Measurements from ENCODE around the gene DYRK2. TPM values are rescaled to one million over a fixed set of nuclear protein-coding genes. Genes with fewer than 3 reads are reported as not detected.

DYRK2 gene
- total and polyA plus RNA-seq, 2 donors (not counting 3 experiments of a cell fraction or from before 2014, with no cell fraction given): 4.5 to 11.0 TPM

- no peak overlapping the region for H3K9ac ChIP-seq (replicated peaks; ENCODE audit: extremely low read depth, insufficient read depth, low read length)
- no peak for FAIRE-seq
- no TSS peak for BruUV-seq (replicated peaks)
These were observed 49.4 kb downstream of the DYRK2 start for GRCh38 chr12:67697967-67698366.

GRCh38 chr12:67698672-67699581, 50.4 kb downstream of the DYRK2 start:
- CTCF ChIA-PET: no interaction called here
- Histone ChIP-seq H2AFZ (ENCODE audit: low read depth, low read length) (no peak overlapping the region), H3K4me1 (ENCODE audit: control insufficient read depth, extremely low read depth, insufficient read depth, low read length) (no peaks in the 10 kb centered on the region), H3K27ac (ENCODE audit: insufficient read depth, low read depth, low read length) (no peak overlapping the region), H3K27me3 (ENCODE audit: control insufficient read depth in 2 of 2, insufficient read depth in 2 of 2, low read length in 2 of 2) (peaks cover 16 to 36% of the 10 kb centered on the region in 2 experiments), H3K4me3 (replicated peaks in 1 of 3; ENCODE audit: insufficient read depth in 1 of 3, low read depth in 1 of 3, low read length in 3 of 3) (no peak overlapping the region), H4K20me1 (replicated peaks; ENCODE audit: control insufficient read depth, extremely low read depth, insufficient read depth, low read length) (no peaks in the 10 kb centered on the region), H3K36me3 (ENCODE audit: control insufficient read depth in 2 of 2, extremely low read depth in 1 of 2, insufficient read depth in 2 of 2, low read length in 2 of 2) (no peaks in the 10 kb centered on the region), H3K9me3 (replicated peaks; ENCODE audit: control insufficient read depth, insufficient read depth, low read length) (no peaks in the 10 kb centered on the region), H3K9ac (replicated peaks; ENCODE audit: extremely low read depth, insufficient read depth, low read length) (no peak overlapping the region), H3K9me1 (replicated peaks; ENCODE audit: control insufficient read depth, extremely low read depth, insufficient read depth, low read length) (no peaks in the 10 kb centered on the region), H3K79me2 (ENCODE audit: control insufficient read depth, insufficient read depth, low read length) (no peaks in the 10 kb centered on the region), H3K4me2 (ENCODE audit: insufficient read depth, low read length) (no peak overlapping the region)
- FAIRE-seq (no peak), DNase-seq (ENCODE audit: low read depth, low spot score) (no peak)
- POLR2A ChIA-PET: no interaction called here
- intact Hi-C loops (cut with micrococcal nuclease): no loop called here
- TF ChIP-seq POLR2A (IDR thresholded peaks at IDR 0.05; ENCODE audit: low read depth, low read length) (no peak), GATA2 (IDR thresholded peaks at IDR 0.05; ENCODE audit: insufficient read depth, insufficient read length, low read depth, low read length) (no peak), CTCF (IDR thresholded peaks at IDR 0.05; ENCODE audit: extremely low read depth in 1 of 2, insufficient read depth in 1 of 2, low read depth in 1 of 2, low read length in 2 of 2) (no peak), EZH2 (IDR thresholded peaks at IDR 0.05; ENCODE audit: borderline replicate concordance, low read depth, low read length, severe bottlenecking) (no peak)
- BruUV-seq (replicated peaks): no TSS peak
- dilution Hi-C loops (cut with MboI; ENCODE audit: extremely low pct_ligation_motif_present, low sequenced_read_pairs): no loop called here

More at GRCh38 chr12:67697967-67698366, 49.4 kb downstream of the DYRK2 start:
- H3K4me1 ChIP-seq (ENCODE audit: control insufficient read depth, extremely low read depth, insufficient read depth, low read length): no peaks in the 10 kb centered on the region
- no peak overlapping the region for H3K4me2 ChIP-seq (ENCODE audit: insufficient read depth, low read length)
- CTCF ChIA-PET: no interaction called here
- no peaks in the 10 kb centered on the region for H3K36me3 ChIP-seq (ENCODE audit: control insufficient read depth in 2 of 2, extremely low read depth in 1 of 2, insufficient read depth in 2 of 2, low read length in 2 of 2)
- H4K20me1 ChIP-seq (replicated peaks; ENCODE audit: control insufficient read depth, extremely low read depth, insufficient read depth, low read length): no peaks in the 10 kb centered on the region
- no peaks in the 10 kb centered on the region for H3K9me1 ChIP-seq (replicated peaks; ENCODE audit: control insufficient read depth, extremely low read depth, insufficient read depth, low read length)
- no peaks in the 10 kb centered on the region for H3K9me3 ChIP-seq (replicated peaks; ENCODE audit: control insufficient read depth, insufficient read depth, low read length)
- no peak for TF ChIP-seq JUN (IDR thresholded peaks at IDR 0.05; ENCODE audit: borderline replicate concordance, insufficient read depth, insufficient read length, low read depth)
- intact Hi-C loops (cut with micrococcal nuclease) (no loop called here), dilution Hi-C loops (cut with MboI; ENCODE audit: extremely low pct_ligation_motif_present, low sequenced_read_pairs) (no loop called here)
- peaks cover 11 to 30% of the 10 kb centered on the region in 2 experiments for H3K27me3 ChIP-seq (ENCODE audit: control insufficient read depth in 2 of 2, insufficient read depth in 2 of 2, low read length in 2 of 2)
- H3K4me3 ChIP-seq (replicated peaks in 1 of 3; ENCODE audit: insufficient read depth in 1 of 3, low read depth in 1 of 3, low read length in 3 of 3): no peak overlapping the region
- no peaks in the 10 kb centered on the region for H3K79me2 ChIP-seq (ENCODE audit: control insufficient read depth, insufficient read depth, low read length)
- H2AFZ ChIP-seq (ENCODE audit: low read depth, low read length): no peak overlapping the region
- POLR2A ChIA-PET: no interaction called here
- no peak overlapping the region for H3K27ac ChIP-seq (ENCODE audit: insufficient read depth, low read depth, low read length)
- no peak for DNase-seq (ENCODE audit: low read depth, low spot score)
